ENCODE results near the gene HBA2. TPM values are rescaled to one million over a fixed set of nuclear protein-coding genes. Genes with fewer than 3 reads are reported as not detected.

HBA2 gene
- total RNA-seq, 1 donor from 2014 or later: not detected

DNA sequence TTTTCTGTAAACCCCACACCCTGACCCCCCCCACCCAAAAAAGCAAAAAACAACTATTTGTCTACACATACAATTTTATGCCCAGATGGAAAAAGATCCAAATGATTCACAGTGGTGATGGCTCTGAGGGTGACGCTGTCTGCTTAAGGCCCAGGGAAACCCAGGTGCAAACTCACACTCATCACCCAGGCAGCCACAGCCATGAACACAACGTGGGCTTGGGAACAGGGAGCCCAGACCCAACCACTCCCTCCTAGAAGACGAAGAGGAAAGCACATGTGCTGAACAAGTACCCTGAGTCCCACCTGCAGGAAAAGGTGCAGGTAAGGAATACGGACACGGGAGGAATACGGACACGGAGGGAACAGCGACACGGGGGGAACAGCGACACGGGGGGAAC, 13.0 kb downstream of the HBA2 start:
- Histone ChIP-seq H3K36me3 (ENCODE audit: control insufficient read depth, insufficient read depth, low read length) (peaks cover 16% of the 10 kb centered on the region), H3K27me3 (ENCODE audit: control insufficient read depth, insufficient read depth, low read length) (no peaks in the 10 kb centered on the region), H3K4me3 (ENCODE audit: low read depth, low read length) (no peak overlapping the region)
- no peak for DNase-seq (ENCODE audit: low read depth)
- TF ChIP-seq, protein P1, sequence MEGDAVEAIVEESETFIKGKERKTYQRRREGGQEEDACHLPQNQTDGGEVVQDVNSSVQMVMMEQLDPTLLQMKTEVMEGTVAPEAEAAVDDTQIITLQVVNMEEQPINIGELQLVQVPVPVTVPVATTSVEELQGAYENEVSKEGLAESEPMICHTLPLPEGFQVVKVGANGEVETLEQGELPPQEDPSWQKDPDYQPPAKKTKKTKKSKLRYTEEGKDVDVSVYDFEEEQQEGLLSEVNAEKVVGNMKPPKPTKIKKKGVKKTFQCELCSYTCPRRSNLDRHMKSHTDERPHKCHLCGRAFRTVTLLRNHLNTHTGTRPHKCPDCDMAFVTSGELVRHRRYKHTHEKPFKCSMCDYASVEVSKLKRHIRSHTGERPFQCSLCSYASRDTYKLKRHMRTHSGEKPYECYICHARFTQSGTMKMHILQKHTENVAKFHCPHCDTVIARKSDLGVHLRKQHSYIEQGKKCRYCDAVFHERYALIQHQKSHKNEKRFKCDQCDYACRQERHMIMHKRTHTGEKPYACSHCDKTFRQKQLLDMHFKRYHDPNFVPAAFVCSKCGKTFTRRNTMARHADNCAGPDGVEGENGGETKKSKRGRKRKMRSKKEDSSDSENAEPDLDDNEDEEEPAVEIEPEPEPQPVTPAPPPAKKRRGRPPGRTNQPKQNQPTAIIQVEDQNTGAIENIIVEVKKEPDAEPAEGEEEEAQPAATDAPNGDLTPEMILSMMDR (IDR thresholded peaks at IDR 0.05; ENCODE audit: insufficient read depth, low read length, severe bottlenecking): no peak
- FAIRE-seq: no peak

DNA sequence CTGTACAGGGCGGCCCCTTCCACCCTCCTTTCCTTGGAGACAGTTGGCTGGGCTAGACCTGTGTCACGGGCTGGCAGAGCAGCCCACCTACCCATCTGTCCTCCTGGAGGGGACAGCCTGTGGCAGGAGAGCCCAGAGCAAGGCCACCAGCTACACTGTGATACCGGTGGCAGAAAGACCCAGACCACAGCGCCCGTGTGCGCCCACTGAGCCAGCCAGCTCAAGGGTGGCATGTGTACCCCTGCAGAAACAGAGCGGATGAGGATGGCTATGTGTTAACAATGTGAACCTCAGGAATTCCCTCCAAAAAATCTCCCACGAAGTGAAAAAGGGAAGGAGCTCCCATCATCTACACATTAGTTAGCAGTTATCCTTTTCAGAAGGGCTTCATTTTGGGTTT, 14.7 kb downstream of the HBA2 start:
- DNase-seq (ENCODE audit: low read depth): no peak
- Histone ChIP-seq H3K27me3 (ENCODE audit: control insufficient read depth, insufficient read depth, low read length) (no peaks in the 10 kb centered on the region), H3K4me3 (ENCODE audit: low read depth, low read length) (no peak overlapping the region), H3K36me3 (ENCODE audit: control insufficient read depth, insufficient read depth, low read length) (peaks cover 25% of the 10 kb centered on the region)
- TF ChIP-seq, protein P1 (IDR thresholded peaks at IDR 0.05; ENCODE audit: insufficient read depth, low read length, severe bottlenecking): no peak
- FAIRE-seq: no peak

DNA sequence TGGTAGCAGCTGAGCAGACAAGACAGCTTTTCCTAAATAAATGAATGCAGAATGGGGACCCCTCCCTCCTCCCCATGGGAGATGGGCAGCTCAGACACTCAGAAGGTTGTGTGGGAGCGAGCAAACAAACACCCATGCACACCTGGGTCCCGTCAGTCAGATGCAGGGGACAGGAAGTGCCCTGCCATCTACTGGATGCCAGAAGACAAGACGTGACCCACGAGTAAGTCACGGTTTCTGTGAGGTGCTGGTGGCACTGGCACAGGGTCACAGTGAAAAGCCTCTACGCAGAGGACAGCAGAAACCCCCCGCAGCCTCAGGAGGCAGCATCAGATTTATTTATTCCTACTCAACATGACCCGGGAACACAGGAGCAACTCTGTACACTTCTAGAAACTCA, 16.0 kb downstream of the HBA2 start:
- H3K27me3 ChIP-seq (ENCODE audit: control insufficient read depth, insufficient read depth, low read length): no peaks in the 10 kb centered on the region
- peaks cover 29% of the 10 kb centered on the region for H3K36me3 ChIP-seq (ENCODE audit: control insufficient read depth, insufficient read depth, low read length)
- no peak for DNase-seq (ENCODE audit: low read depth)
- no peak for FAIRE-seq
- H3K4me3 ChIP-seq (ENCODE audit: low read depth, low read length): no peak overlapping the region
- TF ChIP-seq, protein P1 (IDR thresholded peaks at IDR 0.05; ENCODE audit: insufficient read depth, low read length, severe bottlenecking): peak; percentile 12

DNA sequence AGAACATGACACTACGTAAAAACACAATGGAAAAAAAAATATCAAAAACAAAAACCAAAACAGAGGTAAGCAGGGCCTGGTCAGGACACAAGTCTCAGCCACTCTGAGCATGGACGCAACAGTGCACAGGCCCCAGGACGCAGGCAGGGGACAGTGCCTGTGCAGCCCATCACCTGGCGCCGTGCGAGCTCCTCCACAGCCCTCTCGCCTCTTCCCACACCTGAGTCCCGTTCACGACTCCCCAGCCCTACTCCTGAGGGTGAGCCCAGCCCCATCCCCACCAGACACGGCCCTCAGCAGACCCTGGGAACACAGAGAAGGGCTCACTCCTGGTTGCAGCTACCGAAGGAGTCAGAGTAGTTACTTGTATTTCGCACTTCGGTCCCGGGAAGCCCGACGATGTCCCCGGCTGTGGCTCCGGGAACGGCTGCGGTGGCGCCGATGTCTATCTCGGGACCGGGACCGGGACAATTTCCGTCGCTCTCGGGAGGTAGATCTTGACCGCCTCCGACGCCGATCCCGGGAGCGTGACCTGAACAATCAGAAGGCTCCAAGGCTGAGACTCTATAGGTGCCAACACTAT, 17.0 kb downstream of the HBA2 start:
- peaks cover 31% of the 10 kb centered on the region for H3K36me3 ChIP-seq (ENCODE audit: control insufficient read depth, insufficient read depth, low read length)
- FAIRE-seq: no peak

DNA sequence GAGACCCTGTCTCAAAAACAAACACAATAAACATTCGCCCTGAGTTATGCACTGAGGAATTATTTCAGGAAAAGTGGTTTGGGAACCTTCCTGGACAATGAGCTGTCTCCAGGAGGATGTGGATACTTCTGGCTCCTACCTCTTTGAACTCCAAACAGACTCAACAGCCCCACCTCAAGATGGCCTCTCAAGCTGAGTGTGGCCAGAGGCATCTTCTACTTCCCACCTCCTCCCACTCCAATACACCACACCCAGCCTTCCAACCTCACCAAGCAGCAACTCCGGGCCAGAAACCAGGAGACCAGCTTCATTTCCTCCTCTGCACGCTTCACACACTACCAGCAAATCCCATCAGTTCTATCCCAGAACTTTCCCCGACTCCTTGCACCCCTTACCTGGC, 19.2 kb downstream of the HBA2 start:
- TF ChIP-seq, protein P1 (IDR thresholded peaks at IDR 0.05; ENCODE audit: insufficient read depth, low read length, severe bottlenecking): no peak
- Histone ChIP-seq H3K27me3 (ENCODE audit: control insufficient read depth, insufficient read depth, low read length) (no peaks in the 10 kb centered on the region), H3K4me3 (ENCODE audit: low read depth, low read length) (no peak overlapping the region), H3K36me3 (ENCODE audit: control insufficient read depth, insufficient read depth, low read length) (peaks cover 31% of the 10 kb centered on the region)
- FAIRE-seq (no peak), DNase-seq (ENCODE audit: low read depth) (no peak)

More for the DNA sequence above, 17.0 kb downstream of the HBA2 start:
- TF ChIP-seq, protein P1 (IDR thresholded peaks at IDR 0.05; ENCODE audit: insufficient read depth, low read length, severe bottlenecking): no peak
- Histone ChIP-seq H3K27me3 (ENCODE audit: control insufficient read depth, insufficient read depth, low read length) (no peaks in the 10 kb centered on the region), H3K4me3 (ENCODE audit: low read depth, low read length) (no peak overlapping the region)
- DNase-seq (ENCODE audit: low read depth): no peak

DNA sequence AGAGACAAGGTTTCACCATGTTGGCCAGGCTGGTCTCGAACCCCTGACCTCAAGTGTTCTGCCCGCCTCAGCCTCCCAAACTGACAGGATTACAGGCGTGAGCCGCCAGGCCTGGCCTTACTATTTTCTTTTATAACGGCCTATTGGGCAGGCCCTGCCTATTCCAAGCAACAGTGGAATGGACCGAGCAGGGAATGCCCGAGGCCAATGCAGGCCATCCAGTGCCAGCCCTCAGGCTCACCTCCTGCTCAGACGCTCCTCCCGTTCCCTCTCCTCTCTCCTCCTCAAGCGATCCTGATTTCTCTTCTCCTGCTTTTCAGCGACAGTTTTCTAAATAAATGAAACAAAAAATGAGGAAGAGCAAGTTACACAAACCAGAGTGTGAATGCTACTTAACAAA, 20.0 kb downstream of the HBA2 start:
- Histone ChIP-seq H3K27me3 (ENCODE audit: control insufficient read depth, insufficient read depth, low read length) (no peaks in the 10 kb centered on the region), H3K36me3 (ENCODE audit: control insufficient read depth, insufficient read depth, low read length) (peaks cover 33% of the 10 kb centered on the region), H3K4me3 (ENCODE audit: low read depth, low read length) (no peak overlapping the region)
- FAIRE-seq (no peak), DNase-seq (ENCODE audit: low read depth) (no peak)
- TF ChIP-seq, protein P1 (IDR thresholded peaks at IDR 0.05; ENCODE audit: insufficient read depth, low read length, severe bottlenecking): no peak
